Naive B cell (primary cell): ENCODE results near the gene ADK. TPM values are rescaled to one million over a fixed set of nuclear protein-coding genes. Genes with fewer than 3 reads are reported as not detected.
"Not testable (repeated sequence)": the region's sequence is repeated elsewhere in the genome, so short reads cannot be mapped to it uniquely, and the experiment has no call there.

Experiments
- ATAC-seq, 2 donors: fragments of 150-1000 bp; cut with Tn5 transposase; 2 replicates each; pipeline ENCODE4 v1.10.0; 2021; ENCODE audit warnings: low read depth in 2 of 2, mild to moderate bottlenecking in 2 of 2, moderate library complexity in 2 of 2
- DNase-seq: peaks from one replicate; pipeline ENCODE4 v3.0.0; 2022
- H3K27ac Mint-ChIP-seq, 6 donors: one replicate each; pipeline ENCODE4 v1.8.0; 2020 to 2022; ENCODE audit warnings: mild to moderate bottlenecking in 6 of 6, mixed read lengths in 6 of 6, moderate library complexity in 5 of 6, inconsistent platforms in 2 of 6
- H3K27me3 Mint-ChIP-seq, 3 donors: one replicate each; pipeline ENCODE4 v1.8.0; 2021 to 2022; ENCODE audit warnings: mixed read lengths in 3 of 3, mild to moderate bottlenecking in 1 of 3
- H3K36me3 Mint-ChIP-seq, 2 donors: one replicate each; pipeline ENCODE4 v1.8.0; 2020 to 2022; ENCODE audit warnings: mixed read lengths in 2 of 2, inconsistent platforms in 1 of 2, mild to moderate bottlenecking in 1 of 2
- H3K4me1 Mint-ChIP-seq, 3 donors: one replicate each; pipeline ENCODE4 v1.8.0; 2020 to 2022; ENCODE audit warnings: mixed read lengths in 3 of 3, inconsistent platforms in 1 of 3, mild to moderate bottlenecking in 1 of 3, moderate library complexity in 1 of 3
- H3K4me3 Mint-ChIP-seq, 8 donors: one replicate each; pipeline ENCODE4 v1.8.0; 2020 to 2022; ENCODE audit warnings: mild to moderate bottlenecking in 8 of 8, mixed read lengths in 8 of 8, moderate library complexity in 8 of 8, inconsistent platforms in 2 of 8
- H3K9me3 Mint-ChIP-seq, 7 donors: one replicate each; pipeline ENCODE4 v1.8.0; 2020 to 2022; ENCODE audit warnings: mixed read lengths in 7 of 7, mild to moderate bottlenecking in 5 of 7, inconsistent platforms in 2 of 7, moderate library complexity in 1 of 7
- polyA plus RNA-seq, 6 donors: library from polyadenylated mRNA; unstranded; fragments of 300-500 nt; fragmentation: Illumina TruSeq; gene quantifications; one replicate each; pipeline ENCODE4 v1.2.3, GENCODE V29; 2021; ENCODE audit warnings: low read depth in 6 of 6

The ADK gene
- polyA plus RNA-seq, 6 donors from 2014 or later: 240 to 379 (median 288) TPM

- ATAC-seq (no peak), DNase-seq (no peak)
- Mint-ChIP-seq H3K4me3 (no peak overlapping the region), H3K4me1 (peaks cover 0 to 2% (median 0%) of the 10 kb centered on the region in 3 donors), H3K9me3 (peaks cover 0 to under 1% (median 0%) of the 10 kb centered on the region in 7 donors), H3K36me3 (peaks cover 2 to 15% of the 10 kb centered on the region in 2 donors), H3K27me3 (no peaks in the 10 kb centered on the region), H3K27ac (no peak overlapping the region)
These were observed 339.5 kb downstream of the ADK start for GRCh38 chr10:74490551-74490950.

- H3K4me3 Mint-ChIP-seq: no peak overlapping the region
- ATAC-seq (no peak), DNase-seq (no peak)
- no peak overlapping the region for H3K27ac Mint-ChIP-seq
- H3K27me3 Mint-ChIP-seq: no peaks in the 10 kb centered on the region
- peaks cover 0 to 4% (median 3%) of the 10 kb centered on the region in 7 donors for H3K9me3 Mint-ChIP-seq
- peaks cover 7 to 19% of the 10 kb centered on the region in 2 donors for H3K36me3 Mint-ChIP-seq
- peaks cover 0 to 2% (median 0%) of the 10 kb centered on the region in 3 donors for H3K4me1 Mint-ChIP-seq
These were observed 340.0 kb downstream of the ADK start for GRCh38 chr10:74491014-74491413.

- not testable (repeated sequence) for H3K27me3 Mint-ChIP-seq
- peak overlapping the region in 2 of 6 donors; percentile 64 to 70 for H3K27ac Mint-ChIP-seq
These were observed 345.3 kb downstream of the ADK start for GRCh38 chr10:74496276-74496675.

GRCh38 chr10:74498664-74499063, 347.6 kb downstream of the ADK start:
- DNase-seq, H3K4me3 Mint-ChIP-seq, ATAC-seq, H3K27me3 Mint-ChIP-seq: not testable (repeated sequence)
- peaks cover 4 to 34% (median 22%) of the 10 kb centered on the region in 7 donors for H3K9me3 Mint-ChIP-seq
- peaks cover 51 to 63% of the 10 kb centered on the region in 2 donors for H3K36me3 Mint-ChIP-seq
- H3K27ac Mint-ChIP-seq: peak overlapping the region in 3 of 6 donors; percentile 10 to 42 (median 32)
- peaks cover 20 to 30% (median 22%) of the 10 kb centered on the region in 3 donors for H3K4me1 Mint-ChIP-seq

More at GRCh38 chr10:74496276-74496675, 345.3 kb downstream of the ADK start:
- not testable (repeated sequence) for H3K4me3 Mint-ChIP-seq, ATAC-seq, DNase-seq
- H3K36me3 Mint-ChIP-seq: peaks cover 38 to 58% of the 10 kb centered on the region in 2 donors
- H3K9me3 Mint-ChIP-seq: peaks cover 4 to 26% (median 18%) of the 10 kb centered on the region in 7 donors
- H3K4me1 Mint-ChIP-seq: peaks cover 8 to 18% (median 9%) of the 10 kb centered on the region in 3 donors

- peaks cover 20 to 28% (median 22%) of the 10 kb centered on the region in 3 donors for H3K4me1 Mint-ChIP-seq
- H3K27ac Mint-ChIP-seq: peak overlapping the region in 4 of 6 donors; percentile 8 to 88 (median 48)
- ATAC-seq: no peak
These were observed 349.1 kb downstream of the ADK start for GRCh38 chr10:74500026-74500704.

GRCh38 chr10:74500816-74501215, 349.8 kb downstream of the ADK start:
- no peak for ATAC-seq
- Mint-ChIP-seq H3K27me3 (no peaks in the 10 kb centered on the region), H3K27ac (peak overlapping the region in 2 of 6 donors; percentile 35 to 70), H3K36me3 (peaks cover 66 to 67% of the 10 kb centered on the region in 2 donors), H3K9me3 (peaks cover 10 to 51% (median 33%) of the 10 kb centered on the region in 7 donors), H3K4me1 (peaks cover 20 to 28% (median 26%) of the 10 kb centered on the region in 3 donors), H3K4me3 (no peak overlapping the region)
- no peak for DNase-seq

More at GRCh38 chr10:74500026-74500704, 349.1 kb downstream of the ADK start:
- Mint-ChIP-seq H3K27me3 (no peaks in the 10 kb centered on the region), H3K36me3 (peaks cover 65 to 67% of the 10 kb centered on the region in 2 donors), H3K4me3 (peak overlapping the region in 1 of 8 donors; percentile 17), H3K9me3 (peaks cover 11 to 47% (median 31%) of the 10 kb centered on the region in 7 donors)
- DNase-seq: no peak

GRCh38 chr10:74502963-74503608, 352.1 kb downstream of the ADK start:
- no peak for DNase-seq
- H3K4me1 Mint-ChIP-seq: peaks cover 20 to 28% (median 24%) of the 10 kb centered on the region in 3 donors
- no peak overlapping the region for H3K4me3 Mint-ChIP-seq
- ATAC-seq: no peak
- H3K9me3 Mint-ChIP-seq: peaks cover 5 to 31% (median 18%) of the 10 kb centered on the region in 7 donors
- peaks cover 55 to 57% of the 10 kb centered on the region in 2 donors for H3K36me3 Mint-ChIP-seq
- H3K27me3 Mint-ChIP-seq: no peaks in the 10 kb centered on the region
- H3K27ac Mint-ChIP-seq: peak overlapping the region in 5 of 6 donors; percentile 18 to 86 (median 66)

- DNase-seq (no peak), ATAC-seq (no peak)
- peaks cover 13 to 63% (median 45%) of the 10 kb centered on the region in 7 donors for H3K9me3 Mint-ChIP-seq
- H3K27me3 Mint-ChIP-seq: no peaks in the 10 kb centered on the region
- peaks cover 3 to 11% (median 7%) of the 10 kb centered on the region in 3 donors for H3K4me1 Mint-ChIP-seq
- peaks cover 66 to 76% of the 10 kb centered on the region in 2 donors for H3K36me3 Mint-ChIP-seq
- H3K27ac Mint-ChIP-seq: peak overlapping the region in 4 of 6 donors; percentile 1 to 81 (median 2)
- H3K4me3 Mint-ChIP-seq: no peak overlapping the region
These were observed 356.9 kb downstream of the ADK start for GRCh38 chr10:74507951-74508350.

- H3K27me3 Mint-ChIP-seq: no peaks in the 10 kb centered on the region
- H3K9me3 Mint-ChIP-seq: peaks cover 14 to 61% (median 49%) of the 10 kb centered on the region in 7 donors
- peaks cover 66 to 70% of the 10 kb centered on the region in 2 donors for H3K36me3 Mint-ChIP-seq
- peaks cover 0 to 13% (median 3%) of the 10 kb centered on the region in 3 donors for H3K4me1 Mint-ChIP-seq
- peak overlapping the region in 2 of 6 donors; percentile 62 for H3K27ac Mint-ChIP-seq
- ATAC-seq (no peak), DNase-seq (no peak)
- no peak overlapping the region for H3K4me3 Mint-ChIP-seq
These were observed 359.6 kb downstream of the ADK start for GRCh38 chr10:74510594-74510993.

- ATAC-seq: no peak
- Mint-ChIP-seq H3K36me3 (peaks cover 66 to 68% of the 10 kb centered on the region in 2 donors), H3K4me1 (peaks cover 3 to 17% (median 4%) of the 10 kb centered on the region in 3 donors), H3K4me3 (no peak overlapping the region), H3K27ac (peak overlapping the region in 1 of 6 donors; percentile 65), H3K9me3 (peaks cover 14 to 62% (median 54%) of the 10 kb centered on the region in 7 donors), H3K27me3 (no peaks in the 10 kb centered on the region)
- no peak for DNase-seq
These were observed 360.0 kb downstream of the ADK start for GRCh38 chr10:74511051-74511450.

- Mint-ChIP-seq H3K27me3 (no peaks in the 10 kb centered on the region), H3K27ac (peak overlapping the region in 1 of 6 donors; percentile 52), H3K36me3 (peaks cover 68 to 69% of the 10 kb centered on the region in 2 donors), H3K4me1 (peaks cover 5 to 23% (median 7%) of the 10 kb centered on the region in 3 donors), H3K9me3 (peaks cover 14 to 64% (median 56%) of the 10 kb centered on the region in 7 donors), H3K4me3 (no peak overlapping the region)
- ATAC-seq: no peak
- no peak for DNase-seq
These were observed 363.3 kb downstream of the ADK start for GRCh38 chr10:74514322-74514721.

GRCh38 chr10:74518061-74518460, 367.0 kb downstream of the ADK start:
- Mint-ChIP-seq H3K27me3 (no peaks in the 10 kb centered on the region), H3K36me3 (peaks cover 36 to 39% of the 10 kb centered on the region in 2 donors), H3K4me3 (no peak overlapping the region), H3K27ac (no peak overlapping the region), H3K4me1 (peaks cover 5 to 29% (median 15%) of the 10 kb centered on the region in 3 donors), H3K9me3 (peaks cover 14 to 26% (median 22%) of the 10 kb centered on the region in 7 donors)
- no peak for ATAC-seq
- DNase-seq: no peak

GRCh38 chr10:74521526-74521925, 370.5 kb downstream of the ADK start:
- H3K36me3 Mint-ChIP-seq: peaks cover 10 to 22% of the 10 kb centered on the region in 2 donors
- H3K27ac Mint-ChIP-seq: no peak overlapping the region
- DNase-seq: no peak
- no peaks in the 10 kb centered on the region for H3K9me3 Mint-ChIP-seq
- H3K4me1 Mint-ChIP-seq: peaks cover 0 to 23% (median 13%) of the 10 kb centered on the region in 3 donors
- no peaks in the 10 kb centered on the region for H3K27me3 Mint-ChIP-seq
- ATAC-seq: no peak
- H3K4me3 Mint-ChIP-seq: no peak overlapping the region
